HL-60 (cell line): ENCODE measurements around the gene BLOC1S3.

Source experiments
- CTCF ChIP-seq: IDR thresholded peaks from one replicate; pipeline ENCODE4 v1.5.1; 2011; ENCODE audit warnings: low read length, control low read depth, inconsistent platforms; ENCODE audit not compliant: insufficient read depth
- GABPA ChIP-seq: IDR thresholded peaks from 2 replicates; pipeline ENCODE4 v1.6.1; 2012; ENCODE audit warnings: low read depth
- POLR2AphosphoS5 ChIP-seq: IDR thresholded peaks from 2 replicates; pipeline ENCODE4 v1.6.1; 2012; ENCODE audit warnings: low read depth
- REST ChIP-seq: IDR thresholded peaks from 2 replicates; pipeline ENCODE4 v1.6.1; 2012; ENCODE audit warnings: low read depth; ENCODE audit not compliant: insufficient replicate concordance
- SPI1 ChIP-seq: IDR thresholded peaks from 2 replicates; pipeline ENCODE4 v1.6.1; 2012; ENCODE audit warnings: low read depth, mild to moderate bottlenecking, borderline replicate concordance

- TF ChIP-seq CTCF (no peak), GABPA (no peak), POLR2AphosphoS5 (no peak), REST (no peak), SPI1 (peak; percentile 34; the same call in 1 of the 2 replicates)
Observed at GRCh38 chr19:45146251-45146650, 32.3 kb upstream of the BLOC1S3 start.
